ENCODE results near the gene CLNK.

GRCh38 chr4:10647846-10648245 is 36.7 kb downstream of the CLNK start:
- TF ChIP-seq YY1 (IDR thresholded peaks at IDR 0.05; ENCODE audit: insufficient read depth, insufficient read length): no peak
- TF ChIP-seq ZNF274 (IDR thresholded peaks at IDR 0.05; ENCODE audit: low read depth, low read length): no peak
- TF ChIP-seq SUZ12 (IDR thresholded peaks at IDR 0.05; ENCODE audit: extremely low read depth, insufficient read depth, insufficient read length): no peak
